Smooth muscle cell (in vitro differentiated cells): ENCODE data around the gene EXOC4. TPM values are rescaled to one million over a fixed set of nuclear protein-coding genes. Genes with fewer than 3 reads are reported as not detected.

Source experiments
- DNase-seq: peaks from one replicate; lab custom pipeline; 2025; ENCODE audit not compliant: unreplicated experiment; lab: John Stamatoyannopoulos, UW
- H2AFZ ChIP-seq: fragments of 200-600 bp; sonication (generic); 2 replicates; pipeline ENCODE4 v1.6.0; 2016; ENCODE audit warnings: antibody characterized with exemption, low read depth, mild to moderate bottlenecking
- H3F3A ChIP-seq: fragments of 200-600 bp; sonication (generic); 2 replicates; pipeline ENCODE4 v1.6.0; 2017; ENCODE audit warnings: antibody characterized with exemption, low read depth
- H3K27ac ChIP-seq: fragments of 200-600 bp; sonication (generic); 2 replicates; pipeline ENCODE4 v1.5.1; 2016; ENCODE audit warnings: low read depth, mild to moderate bottlenecking
- H3K27me3 ChIP-seq: fragments of 200-600 bp; sonication (generic); 2 replicates; pipeline ENCODE4 v1.6.1; 2016; ENCODE audit warnings: low read depth, mild to moderate bottlenecking
- H3K36me3 ChIP-seq: fragments of 200-600 bp; sonication (generic); 2 replicates; pipeline ENCODE4 v1.5.1; 2016; ENCODE audit warnings: low read depth
- H3K4me1 ChIP-seq: fragments of 200-600 bp; sonication (generic); 2 replicates; pipeline ENCODE4 v1.5.1; 2016; ENCODE audit warnings: low read depth
- H3K4me2 ChIP-seq: fragments of 200-600 bp; sonication (generic); 2 replicates; pipeline ENCODE4 v1.6.0; 2016; ENCODE audit warnings: mild to moderate bottlenecking
- H3K4me3 ChIP-seq: fragments of 200-600 bp; sonication (generic); 2 replicates; pipeline ENCODE4 v1.5.1; 2016; ENCODE audit warnings: mild to moderate bottlenecking
- H3K79me2 ChIP-seq: fragments of 200-600 bp; sonication (generic); 2 replicates; pipeline ENCODE4 v1.6.0; 2016; ENCODE audit warnings: low read depth, mild to moderate bottlenecking
- H3K9ac ChIP-seq: fragments of 200-600 bp; sonication (generic); 2 replicates; pipeline ENCODE4 v1.6.0; 2016; ENCODE audit warnings: low read depth
- H3K9me3 ChIP-seq: fragments of 200-600 bp; sonication (generic); replicated peaks from 2 replicates; pipeline ENCODE4 v1.5.1; 2016; ENCODE audit warnings: low read depth
- H4K20me1 ChIP-seq: fragments of 200-600 bp; sonication (generic); 2 replicates; pipeline ENCODE4 v1.6.0; 2016; ENCODE audit warnings: low read depth
- CTCF ChIP-seq: fragments of 200-600 bp; sonication (generic); IDR thresholded peaks from 2 replicates; pipeline ENCODE4 v1.5.1; 2017; ENCODE audit warnings: borderline replicate concordance, mild to moderate bottlenecking, antibody characterized with exemption; ENCODE audit not compliant: insufficient read depth, poor library complexity, severe bottlenecking
- WGBS: methylation state at CpG from one replicate; pipeline ENCODE4 v1.1.7; 2016; ENCODE audit warnings: low lambda C conversion rate; 5-methylcytosine and 5-hydroxymethylcytosine counted together
- polyA plus RNA-seq: library from polyadenylated mRNA; unstranded; fragments of >200 nt; fragmentation: Nextera tagmentation; extraction: Ambion mirVana; gene quantifications from 2 replicates; pipeline ENCODE4 v1.2.1, GENCODE V29; 2016
- total RNA-seq: library from RNA; depleted of rRNA; stranded (reverse); fragments of >200 nt; gene quantifications from 2 replicates; pipeline ENCODE4 v1.2.3, GENCODE V29; 2014

Gene EXOC4
- total and polyA plus RNA-seq, 2 experiments from 2014 or later = 21.5 to 47.1 TPM

- Histone ChIP-seq H3K36me3 (no peaks in the 10 kb centered on the region), H2AFZ (no peak overlapping the region), H3K9me3 (no peaks in the 10 kb centered on the region), H3K4me2 (no peak overlapping the region), H3K27ac (no peak overlapping the region), H3K79me2 (no peaks in the 10 kb centered on the region), H3K4me1 (no peaks in the 10 kb centered on the region), H3K9ac (no peak overlapping the region), H3K27me3 (no peaks in the 10 kb centered on the region), H4K20me1 (no peaks in the 10 kb centered on the region), H3F3A (no peaks in the 10 kb centered on the region), H3K4me3 (no peak overlapping the region)
- no peak for DNase-seq
- WGBS = 97% methylated on average over 8 of the region's 8 CpGs
- no peak for TF ChIP-seq CTCF
Measured at GRCh38 chr7:133675510-133676218, 422.8 kb downstream of the EXOC4 start.

GRCh38 chr7:133676805-133677370 lies 424.0 kb downstream of the EXOC4 start:
- no peaks in the 10 kb centered on the region for H3K27me3 ChIP-seq
- H3K4me3 ChIP-seq = no peak overlapping the region
- no peak overlapping the region for H3K4me2 ChIP-seq
- H3K4me1 ChIP-seq = no peaks in the 10 kb centered on the region
- no peak for TF ChIP-seq CTCF
- H3K9ac ChIP-seq = no peak overlapping the region
- DNase-seq = no peak
- H3K27ac ChIP-seq = no peak overlapping the region
- H2AFZ ChIP-seq = no peak overlapping the region
- H3K36me3 ChIP-seq = no peaks in the 10 kb centered on the region
- 74% methylated on average over 2 of the region's 2 CpGs for WGBS
- no peaks in the 10 kb centered on the region for H4K20me1 ChIP-seq
- H3K9me3 ChIP-seq = no peaks in the 10 kb centered on the region
- H3F3A ChIP-seq = no peaks in the 10 kb centered on the region
- H3K79me2 ChIP-seq = no peaks in the 10 kb centered on the region

- H3K9ac ChIP-seq = no peak overlapping the region
- H3K9me3 ChIP-seq = no peaks in the 10 kb centered on the region
- no peaks in the 10 kb centered on the region for H3K36me3 ChIP-seq
- no peak overlapping the region for H3K27ac ChIP-seq
- no peaks in the 10 kb centered on the region for H4K20me1 ChIP-seq
- 99% methylated on average over 2 of the region's 2 CpGs for WGBS
- H3K4me2 ChIP-seq = no peak overlapping the region
- no peak for DNase-seq
- H2AFZ ChIP-seq = no peak overlapping the region
- TF ChIP-seq CTCF = no peak
- no peak overlapping the region for H3K4me3 ChIP-seq
- no peaks in the 10 kb centered on the region for H3K79me2 ChIP-seq
- H3K4me1 ChIP-seq = no peaks in the 10 kb centered on the region
- H3F3A ChIP-seq = no peaks in the 10 kb centered on the region
- H3K27me3 ChIP-seq = no peaks in the 10 kb centered on the region
Measured at GRCh38 chr7:133678137-133678814, 425.4 kb downstream of the EXOC4 start.
